MM.1S (cell line): ENCODE results near the gene PARVB.

ENCODE experiments used
- DNase-seq: peaks from one replicate; pipeline ENCODE4 v3.0.0-alpha.2; 2015
- H2AFZ ChIP-seq: fragments of 300-600 bp; sonication (generic); 2 replicates; pipeline ENCODE4 v1.6.0; 2016; ENCODE audit warnings: antibody characterized with exemption, low read length
- H3F3A ChIP-seq: fragments of 300-600 bp; sonication (generic); 2 replicates; pipeline ENCODE4 v1.6.1; 2016; ENCODE audit warnings: mild to moderate bottlenecking, antibody characterized with exemption, low read length, moderate library complexity, mixed read lengths; ENCODE audit not compliant: insufficient read depth
- H3K27ac ChIP-seq: fragments of 300-600 bp; sonication (generic); 2 replicates; pipeline ENCODE4 v1.5.1; 2016; ENCODE audit warnings: mild to moderate bottlenecking, low read length
- H3K27me3 ChIP-seq: fragments of 300-600 bp; sonication (generic); replicated peaks from 2 replicates; pipeline ENCODE4 v1.6.0; 2016; ENCODE audit warnings: low read length; ENCODE audit not compliant: insufficient read depth
- H3K36me3 ChIP-seq: fragments of 300-600 bp; sonication (generic); replicated peaks from 2 replicates; pipeline ENCODE4 v1.6.1; 2016; ENCODE audit warnings: mild to moderate bottlenecking, low read length, mixed read lengths; ENCODE audit not compliant: insufficient read depth
- H3K4me1 ChIP-seq: fragments of 300-600 bp; sonication (generic); 2 replicates; pipeline ENCODE4 v1.6.1; 2016; ENCODE audit warnings: low read length, mixed read lengths
- H3K4me2 ChIP-seq: fragments of 300-600 bp; sonication (generic); 2 replicates; pipeline ENCODE4 v1.6.0; 2016; ENCODE audit warnings: low read depth, low read length
- H3K4me3 ChIP-seq: fragments of 300-600 bp; sonication (generic); 2 replicates; pipeline ENCODE4 v1.5.1; 2016; ENCODE audit warnings: low read length, mixed read lengths
- H3K79me2 ChIP-seq: fragments of 300-600 bp; sonication (generic); 2 replicates; pipeline ENCODE4 v1.6.1; 2016; ENCODE audit warnings: mixed run types, low read length, mixed read lengths
- H3K9ac ChIP-seq: fragments of 300-600 bp; sonication (generic); 2 replicates; pipeline ENCODE4 v1.6.1; 2016; ENCODE audit warnings: low read length, mixed read lengths
- H3K9me2 ChIP-seq: fragments of 300-600 bp; sonication (generic); replicated peaks from 2 replicates; pipeline ENCODE4 v1.6.1; 2016; ENCODE audit warnings: mild to moderate bottlenecking, low read length, mixed read lengths; ENCODE audit not compliant: insufficient read depth
- H3K9me3 ChIP-seq: fragments of 300-600 bp; sonication (generic); replicated peaks from 2 replicates; pipeline ENCODE4 v1.6.1; 2016; ENCODE audit warnings: mild to moderate bottlenecking, low read length, mixed read lengths; ENCODE audit not compliant: insufficient read depth
- H4K20me1 ChIP-seq: fragments of 300-600 bp; sonication (generic); 2 replicates; pipeline ENCODE4 v1.6.1; 2016; ENCODE audit warnings: mild to moderate bottlenecking, low read length, moderate library complexity, mixed read lengths; ENCODE audit not compliant: insufficient read depth
- CTCF ChIP-seq: fragments of 300-600 bp; sonication (generic); IDR thresholded peaks from 2 replicates; pipeline ENCODE4 v1.5.1; 2016; ENCODE audit warnings: antibody characterized with exemption, low read length, mixed read lengths
- EZH2 ChIP-seq: fragments of 300-600 bp; sonication (generic); optimal IDR thresholded peaks from 2 replicates; pipeline ENCODE3; 2017; ENCODE audit warnings: low read depth, mild to moderate bottlenecking, antibody characterized with exemption, low read length, mixed read lengths
- EZH2phosphoT487 ChIP-seq: fragments of 300-600 bp; sonication (generic); IDR thresholded peaks from 2 replicates; pipeline ENCODE4 v1.6.1; 2018; ENCODE audit warnings: antibody characterized with exemption, low read length

Gene PARVB

GRCh38 chr22:44028091-44028490, 4.0 kb downstream of the PARVB start:
- no peak overlapping the region for H3K9ac ChIP-seq
- H3K9me3 ChIP-seq: no peaks in the 10 kb centered on the region
- H3K36me3 ChIP-seq: 0 out of 2 replicates have a peak, but pooled peaks cover 3% of the 10 kb centered on the region
- no peak overlapping the region for H2AFZ ChIP-seq
- H3K4me1 ChIP-seq: peaks cover 10% of the 10 kb centered on the region; the same call in 1 of the 2 replicates
- TF ChIP-seq EZH2phosphoT487 (no peak), EZH2 (no peak), CTCF (no peak)
- H3K9me2 ChIP-seq: no peaks in the 10 kb centered on the region
- DNase-seq: no peak
- no peaks in the 10 kb centered on the region for H3K27me3 ChIP-seq
- H3K27ac ChIP-seq: no peak overlapping the region
- no peaks in the 10 kb centered on the region for H4K20me1 ChIP-seq
- no peak overlapping the region for H3K4me2 ChIP-seq
- H3F3A ChIP-seq: peaks cover 28% of the 10 kb centered on the region
- peaks cover 88% of the 10 kb centered on the region for H3K79me2 ChIP-seq
- no peak overlapping the region for H3K4me3 ChIP-seq

GRCh38 chr22:44029069-44029468, 5.0 kb downstream of the PARVB start:
- TF ChIP-seq CTCF: no peak
- TF ChIP-seq EZH2: no peak
- no peak for TF ChIP-seq EZH2phosphoT487
- H3K79me2 ChIP-seq: peaks cover 89% of the 10 kb centered on the region

GRCh38 chr22:44030051-44030701, 6.1 kb downstream of the PARVB start:
- TF ChIP-seq EZH2phosphoT487 (no peak), EZH2 (no peak), CTCF (no peak)
- H3K27ac ChIP-seq: no peak overlapping the region
- no peak overlapping the region for H3K4me3 ChIP-seq
- no peak overlapping the region for H3K9ac ChIP-seq
- peaks cover 22% of the 10 kb centered on the region for H3F3A ChIP-seq
- H3K4me2 ChIP-seq: no peak overlapping the region
- no peaks in the 10 kb centered on the region for H3K27me3 ChIP-seq
- H3K4me1 ChIP-seq: peaks cover 10% of the 10 kb centered on the region; the same call in 1 of the 2 replicates
- no peaks in the 10 kb centered on the region for H3K9me2 ChIP-seq
- H3K79me2 ChIP-seq: peaks cover 90% of the 10 kb centered on the region
- H4K20me1 ChIP-seq: no peaks in the 10 kb centered on the region
- no peak for DNase-seq
- H3K9me3 ChIP-seq: no peaks in the 10 kb centered on the region
- H3K36me3 ChIP-seq: 0 out of 2 replicates have a peak, but pooled peaks cover 3% of the 10 kb centered on the region
- H2AFZ ChIP-seq: no peak overlapping the region

More at GRCh38 chr22:44029069-44029468, 5.0 kb downstream of the PARVB start:
- H3K4me2 ChIP-seq: no peak overlapping the region
- peaks cover 10% of the 10 kb centered on the region; the same call in 1 of the 2 replicates for H3K4me1 ChIP-seq
- H3F3A ChIP-seq: peaks cover 28% of the 10 kb centered on the region
- no peak overlapping the region for H3K4me3 ChIP-seq
- H2AFZ ChIP-seq: no peak overlapping the region
- H4K20me1 ChIP-seq: no peaks in the 10 kb centered on the region
- no peak for DNase-seq
- no peak overlapping the region for H3K9ac ChIP-seq
- no peak overlapping the region for H3K27ac ChIP-seq
- H3K9me2 ChIP-seq: no peaks in the 10 kb centered on the region
- no peaks in the 10 kb centered on the region for H3K9me3 ChIP-seq
- no peaks in the 10 kb centered on the region for H3K27me3 ChIP-seq
- H3K36me3 ChIP-seq: 0 out of 2 replicates have a peak, but pooled peaks cover 3% of the 10 kb centered on the region
